A549 (cell line): ENCODE measurements around the gene VCL. TPM values are rescaled to one million over a fixed set of nuclear protein-coding genes. Genes with fewer than 3 reads are reported as not detected.

Experiments used
- ATAC-seq, 2 experiments: fragments of 200-7000 bp in 1 of 2; fragments of >200 bp in 1 of 2; cut with Nextera tagmentation in 1 of 2; cut with Tn5 transposase in 1 of 2; 3 replicates each; pipeline versions ENCODE4 v1.8.0 to v1.9.1; 2018 to 2020; ENCODE audit warnings: mild to moderate bottlenecking in 1 of 2, moderate library complexity in 1 of 2
- CTCF ChIA-PET: fragments of 300-600 bp; sonication (Branson Sonifier 250); formaldehyde crosslinking; extraction: SDS; loops from one replicate; lab custom pipeline; 2021; ENCODE audit warnings: antibody characterized with exemption, inconsistent platforms; lab: Yijun Ruan, JAX
- POLR2A ChIA-PET: fragments of 350-600 bp; formaldehyde crosslinking; extraction: SDS; loops from one replicate; lab custom pipeline; 2021; ENCODE audit warnings: antibody characterized with exemption, inconsistent platforms; lab: Yijun Ruan, JAX
- DNase-seq, 2 experiments: peaks; one replicate each; pipeline versions ENCODE4 v3.0.0 to v3.0.0-alpha.2; 2011 to 2016; ENCODE audit warnings: low read depth in 1 of 2, low spot score in 1 of 2
- FAIRE-seq: peaks from 2 replicates; lab custom pipeline; 2011; peaks lifted over from hg19 to GRCh38; lab: Jason Lieb, UNC
- H3K27ac ChIP-seq, 2 experiments: fragments of >200 bp; sonication (Bioruptor Twin); formaldehyde crosslinking; 3 replicates each; pipeline ENCODE4 v1.5.1; 2016 to 2017
- H3K4me1 ChIP-seq: fragments of >200 bp; sonication (Bioruptor Twin); formaldehyde crosslinking; 3 replicates; pipeline ENCODE4 v1.6.1; 2016
- H3K4me2 ChIP-seq: fragments of >200 bp; sonication (Bioruptor Twin); formaldehyde crosslinking; 3 replicates; pipeline ENCODE4 v1.6.1; 2016
- H3K4me3 ChIP-seq: fragments of >200 bp; sonication (Bioruptor Twin); formaldehyde crosslinking; 3 replicates; pipeline ENCODE4 v1.5.1; 2016
- H3K9me3 ChIP-seq: fragments of >200 bp; sonication (Bioruptor Twin); formaldehyde crosslinking; 3 replicates; pipeline ENCODE4 v1.6.1; 2016
- CBX2 ChIP-seq: fragments of 200-600 bp; sonication (generic); IDR thresholded peaks from 2 replicates; pipeline ENCODE4 v1.6.1; 2016; ENCODE audit warnings: low read depth, mild to moderate bottlenecking, borderline replicate concordance
- CHD2 ChIP-seq: fragments of 150-350 bp; IDR thresholded peaks from 2 replicates; pipeline ENCODE4 v1.6.1; 2014; ENCODE audit warnings: low read length; ENCODE audit not compliant: partially characterized antibody
- E2F6 ChIP-seq: IDR thresholded peaks from 2 replicates; pipeline ENCODE4 v1.6.1; 2012; ENCODE audit warnings: low read depth, borderline replicate concordance
- EHF ChIP-seq: fragments of 250-450 bp; sonication (Bioruptor Pico); IDR thresholded peaks from 2 replicates; pipeline ENCODE4 v1.5.0; 2020; ENCODE audit warnings: mild to moderate bottlenecking
- EHMT2 ChIP-seq: fragments of 200-600 bp; sonication (generic); IDR thresholded peaks from 2 replicates; pipeline ENCODE4 v1.6.1; 2016; ENCODE audit warnings: antibody characterized with exemption, low read depth, mild to moderate bottlenecking, moderate library complexity
- ELK1 ChIP-seq: fragments of 150-350 bp; IDR thresholded peaks from 2 replicates; pipeline ENCODE4 v1.6.1; 2014; ENCODE audit warnings: low read depth, mild to moderate bottlenecking, low read length
- FOXS1 ChIP-seq: fragments of 250-450 bp; sonication (Bioruptor Pico); IDR thresholded peaks from 2 replicates; pipeline ENCODE4 v1.5.0; 2020; ENCODE audit warnings: mild to moderate bottlenecking, moderate library complexity
- GATA3 ChIP-seq: IDR thresholded peaks from 2 replicates; pipeline ENCODE4 v1.6.1; 2012; ENCODE audit warnings: borderline replicate concordance
- HDAC2 ChIP-seq: fragments of 200-600 bp; sonication (generic); IDR thresholded peaks from 2 replicates; pipeline ENCODE4 v1.6.1; 2016
- HOXB13 ChIP-seq: fragments of 250-450 bp; sonication (Bioruptor Pico); IDR thresholded peaks from 2 replicates; pipeline ENCODE4 v1.5.0; 2020; ENCODE audit warnings: low read depth, mild to moderate bottlenecking, moderate library complexity
- JUN ChIP-seq, 2 experiments: fragments of >200 bp; sonication (Bioruptor Twin); formaldehyde crosslinking; IDR thresholded peaks; 2 replicates in 1 of 2; 3 replicates in 1 of 2; pipeline ENCODE4 v1.6.1; 2016 to 2017
- KDM5A ChIP-seq: fragments of 200-600 bp; sonication (generic); IDR thresholded peaks from 2 replicates; pipeline ENCODE4 v1.6.1; 2016; ENCODE audit warnings: antibody characterized with exemption, mild to moderate bottlenecking
- MAZ ChIP-seq: fragments of 150-350 bp; IDR thresholded peaks from 2 replicates; pipeline ENCODE4 v1.6.1; 2014; ENCODE audit warnings: antibody characterized with exemption, low read depth, low read length, borderline replicate concordance
- MYC ChIP-seq: IDR thresholded peaks from 2 replicates; pipeline ENCODE4 v1.6.1; 2012; ENCODE audit warnings: mild to moderate bottlenecking, inconsistent platforms, low read length, improper control_type of control experiment, borderline replicate concordance
- NPAS2 ChIP-seq: fragments of 250-450 bp; sonication (Bioruptor Pico); IDR thresholded peaks from 2 replicates; pipeline ENCODE4 v1.8.0; 2022; ENCODE audit warnings: mild to moderate bottlenecking, moderate library complexity, borderline replicate concordance
- PHF8 ChIP-seq: fragments of 200-600 bp; sonication (generic); IDR thresholded peaks from 2 replicates; pipeline ENCODE4 v1.6.1; 2016; ENCODE audit warnings: low read depth, mild to moderate bottlenecking, antibody characterized with exemption, moderate library complexity, borderline replicate concordance
- POLR2AphosphoS2 ChIP-seq: conservative IDR thresholded peaks from 2 replicates; pipeline ENCODE4 v1.6.1; 2012; ENCODE audit warnings: low read length, improper control_type of control experiment, inconsistent platforms
- RAD21 ChIP-seq, 2 experiments: fragments of >200 bp in 1 of 2; sonication (Bioruptor Twin) in 1 of 2; formaldehyde crosslinking in 1 of 2; IDR thresholded peaks in 1 of 2; conservative IDR thresholded peaks in 1 of 2; 2 replicates in 1 of 2; 3 replicates in 1 of 2; pipeline ENCODE4 v1.6.1; 2012 to 2018; ENCODE audit warnings: inconsistent platforms in 1 of 2
- RARB ChIP-seq: fragments of 250-450 bp; sonication (Bioruptor Pico); IDR thresholded peaks from 2 replicates; pipeline ENCODE4 v1.8.0; 2021; ENCODE audit warnings: mild to moderate bottlenecking, moderate library complexity
- RCOR1 ChIP-seq: fragments of 150-350 bp; IDR thresholded peaks from 2 replicates; pipeline ENCODE4 v1.6.1; 2014; ENCODE audit warnings: antibody characterized with exemption, low read length, low read depth
- RFX5 ChIP-seq: fragments of 450-650 bp; IDR thresholded peaks from 2 replicates; pipeline ENCODE4 v1.7.1; 2014; ENCODE audit warnings: antibody characterized with exemption, mild to moderate bottlenecking, moderate library complexity
- SMC3 ChIP-seq: fragments of >200 bp; sonication (Bioruptor Twin); formaldehyde crosslinking; IDR thresholded peaks from 3 replicates; pipeline ENCODE4 v1.6.1; 2018; ENCODE audit warnings: inconsistent platforms
- TFCP2L1 ChIP-seq: fragments of 250-450 bp; sonication (Bioruptor Pico); IDR thresholded peaks from 2 replicates; pipeline ENCODE4 v1.5.0; 2021; ENCODE audit warnings: mild to moderate bottlenecking
- USF2 ChIP-seq: fragments of 450-650 bp; IDR thresholded peaks from 2 replicates; pipeline ENCODE4 v1.6.1; 2014; ENCODE audit warnings: antibody characterized with exemption
- ZC3H11A ChIP-seq: fragments of 450-650 bp; IDR thresholded peaks from 2 replicates; pipeline ENCODE4 v1.6.1; 2014; ENCODE audit warnings: antibody characterized with exemption, mild to moderate bottlenecking
- ZNF302 ChIP-seq: fragments of 250-450 bp; sonication (Bioruptor Pico); IDR thresholded peaks from 2 replicates; pipeline ENCODE4 v1.9.0; 2021; ENCODE audit warnings: inconsistent platforms, mild to moderate bottlenecking, moderate library complexity
- ZSCAN20 ChIP-seq: fragments of 250-450 bp; sonication (Bioruptor Pico); IDR thresholded peaks from 2 replicates; pipeline ENCODE4 v1.8.0; 2022; ENCODE audit warnings: mild to moderate bottlenecking, moderate library complexity
- WGBS: methylation state at CpG from one replicate; pipeline ENCODE4 v1.1.6; 2017; ENCODE audit errors: missing lambda C conversion rate; 5-methylcytosine and 5-hydroxymethylcytosine counted together
- polyA plus RNA-seq, 4 experiments: library from polyadenylated mRNA; depleted of rRNA in 3 of 4; stranded (reverse); fragments of >200 nt; fragmentation: RNase III in 1 of 4; extraction: RNeasy Plus Mini Kit Qiagen cat#74134 plus additional on column Dnase treatment in 1 of 4; gene quantifications; 2 replicates in 3 of 4; 3 replicates in 1 of 4; pipeline ENCODE4 v1.2.3, GENCODE V29; 2011 to 2017

Gene VCL
- polyA plus RNA-seq, 2 of the 4 experiments (the other 2 are of a cell fraction) = 101 to 112 TPM

- ATAC-seq = no peak
- no peak for TF ChIP-seq HOXB13 (CRISPR knock-in tag)
- no peak for TF ChIP-seq TFCP2L1 (CRISPR knock-in tag)
- no peak for TF ChIP-seq CBX2
- TF ChIP-seq ZC3H11A = no peak
- TF ChIP-seq EHF (CRISPR knock-in tag) = no peak
- Histone ChIP-seq H3K4me2 (no peak overlapping the region), H3K4me1 (peaks cover 14% of the 10 kb centered on the region), H3K4me3 (no peak overlapping the region), H3K9me3 (no peaks in the 10 kb centered on the region), H3K27ac (no peak overlapping the region)
- ChIA-PET CTCF (interaction anchor here (1.3 to 2.4 kb wide), 3 partner anchors 8 to 149 kb away, joined by 3 to 21 read pairs (median 6); no protein-coding TSS in a partner anchor), POLR2A (no interaction called here)
- FAIRE-seq = no peak
- no peak for DNase-seq
- WGBS = 96% methylated on average over 3 of the region's 3 CpGs
Measured at GRCh38 chr10:74088722-74089121, 90.8 kb downstream of the VCL start.

- Histone ChIP-seq H3K4me1 (peaks cover 4% of the 10 kb centered on the region; the same call in 2 of the 3 replicates), H3K9me3 (no peaks in the 10 kb centered on the region), H3K4me3 (no peak overlapping the region), H3K4me2 (no peak overlapping the region), H3K27ac (no peak overlapping the region)
- no peak for FAIRE-seq
- CTCF ChIA-PET = interaction anchor here (1.2 to 3.8 kb wide), 4 partner anchors 11 to 152 kb away, joined by 3 to 23 read pairs (median 4); no protein-coding TSS in a partner anchor
- WGBS = 79% methylated on average over 3 of the region's 3 CpGs
- ATAC-seq = no peak
- TF ChIP-seq FOXS1 (no peak), POLR2AphosphoS2 (no peak), ELK1 (no peak), HDAC2 (no peak), HOXB13 (CRISPR knock-in tag) (no peak), RAD21 (conservative IDR thresholded peaks at IDR 0.05 in 1 of 2, IDR thresholded peaks at IDR 0.05 in 1 of 2) (no peak), TFCP2L1 (CRISPR knock-in tag) (no peak)
- TF ChIP-seq, all 56 proteins: peak for 0
- DNase-seq = no peak
- POLR2A ChIA-PET = no interaction called here
Measured at GRCh38 chr10:74092372-74092771, 94.5 kb downstream of the VCL start.

GRCh38 chr10:74093530-74094164, 95.7 kb downstream of the VCL start:
- H3K9me3 ChIP-seq = no peaks in the 10 kb centered on the region
- FAIRE-seq (no peak), DNase-seq (no peak), ATAC-seq (no peak)
- CTCF ChIA-PET = interaction anchor here (1.3 to 3.8 kb wide), 7 partner anchors 11 to 245 kb away, joined by 3 to 28 read pairs (median 5); no protein-coding TSS in a partner anchor
- no peak overlapping the region for H3K27ac ChIP-seq
- no peak for TF ChIP-seq EHMT2
- no peak for TF ChIP-seq ZSCAN20 (CRISPR knock-in tag)
- no peak for TF ChIP-seq MYC
- no peak for TF ChIP-seq NPAS2 (CRISPR knock-in tag)
- TF ChIP-seq HOXB13 (CRISPR knock-in tag) = no peak
- TF ChIP-seq CHD2 = no peak
- WGBS = 87% methylated on average over 4 of the region's 4 CpGs
- POLR2A ChIA-PET = no interaction called here
- H3K4me2 ChIP-seq = no peak overlapping the region
- H3K4me1 ChIP-seq = peaks cover 9% of the 10 kb centered on the region; the same call in 2 of the 3 replicates
- no peak overlapping the region for H3K4me3 ChIP-seq

GRCh38 chr10:74094231-74094630, 96.3 kb downstream of the VCL start:
- Histone ChIP-seq H3K4me1 (peaks cover 9% of the 10 kb centered on the region; the same call in 2 of the 3 replicates), H3K4me2 (no peak overlapping the region), H3K27ac (no peak overlapping the region), H3K4me3 (no peak overlapping the region), H3K9me3 (no peaks in the 10 kb centered on the region)
- DNase-seq (no peak), FAIRE-seq (no peak), ATAC-seq (no peak)
- no peak for TF ChIP-seq RCOR1
- TF ChIP-seq KDM5A = no peak
- TF ChIP-seq USF2 = no peak
- TF ChIP-seq HDAC2 = no peak
- TF ChIP-seq PHF8 = no peak
- no peak for TF ChIP-seq NPAS2 (CRISPR knock-in tag)
- TF ChIP-seq SMC3 = no peak
- no peak for TF ChIP-seq CBX2
- TF ChIP-seq RFX5 = no peak
- no peak for TF ChIP-seq GATA3
- no peak for TF ChIP-seq ZC3H11A
- no peak for TF ChIP-seq POLR2AphosphoS2
- no peak for TF ChIP-seq FOXS1
- TF ChIP-seq E2F6 = no peak
- no peak for TF ChIP-seq JUN (IDR thresholded peaks at IDR 0.05)
- no peak for TF ChIP-seq HOXB13 (CRISPR knock-in tag)
- no peak for TF ChIP-seq RARB (CRISPR knock-in tag)
- TF ChIP-seq ZNF302 (CRISPR knock-in tag) = no peak
- TF ChIP-seq MAZ = no peak
- POLR2A ChIA-PET = no interaction called here
- CTCF ChIA-PET = interaction anchor here (1.3 to 3.8 kb wide), 7 partner anchors 10 to 246 kb away, joined by 3 to 28 read pairs (median 5); no protein-coding TSS in a partner anchor
- WGBS = 90% methylated on average over 7 of the region's 7 CpGs
